ENCODE measurements around the gene LRRFIP1.
"Not testable (repeated sequence)": the region's sequence is repeated elsewhere in the genome, so short reads cannot be mapped to it uniquely, and the experiment has no call there.

The LRRFIP1 gene

DNA sequence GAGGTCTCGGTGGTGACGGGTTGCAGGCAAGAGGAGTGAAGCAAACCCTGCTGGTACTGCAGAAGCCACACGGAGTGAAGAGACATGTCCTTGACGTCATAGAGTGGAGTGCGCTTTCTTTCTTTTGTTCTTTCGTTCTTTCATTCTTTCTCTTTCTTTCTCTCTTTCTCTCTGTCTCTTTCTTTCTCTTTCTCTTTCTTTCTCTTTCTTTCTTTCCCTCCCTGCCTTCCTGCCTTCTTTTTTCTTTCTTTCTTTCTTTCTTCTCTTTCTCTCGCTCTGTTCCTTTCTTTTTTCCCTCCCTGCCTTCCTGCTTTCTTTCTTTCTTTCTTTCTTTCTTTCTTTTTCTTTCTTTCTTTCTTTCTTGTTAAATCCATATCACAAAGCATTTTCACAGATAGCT, 39.2 kb downstream of the LRRFIP1 start:
- DNase-seq = no peak

DNA sequence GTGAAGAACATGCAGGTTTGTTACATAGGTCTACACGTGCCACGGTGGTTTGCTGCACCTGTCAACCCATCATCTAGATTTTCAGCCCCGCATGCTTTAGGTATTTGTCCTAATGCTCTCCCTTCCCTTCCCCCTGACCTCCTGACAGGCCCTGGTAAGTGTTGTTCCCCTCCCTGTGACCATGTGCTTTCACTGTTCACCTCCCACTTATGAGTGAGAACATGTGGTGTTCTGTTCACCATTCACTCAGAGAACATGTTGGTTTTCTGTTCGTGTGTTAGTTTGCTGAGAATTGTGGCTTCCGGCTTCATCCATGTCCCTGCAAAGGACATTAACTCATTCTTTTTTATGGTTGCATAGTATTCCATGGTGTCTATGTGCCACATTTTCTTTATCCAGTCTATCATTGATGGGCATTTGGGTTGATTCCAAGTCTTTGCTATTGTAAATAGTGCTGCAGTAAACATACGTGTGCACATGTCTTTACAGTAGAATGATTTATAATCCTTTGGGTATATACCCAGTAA, 39.7 kb downstream of the LRRFIP1 start:
- not testable (repeated sequence) for DNase-seq

DNA sequence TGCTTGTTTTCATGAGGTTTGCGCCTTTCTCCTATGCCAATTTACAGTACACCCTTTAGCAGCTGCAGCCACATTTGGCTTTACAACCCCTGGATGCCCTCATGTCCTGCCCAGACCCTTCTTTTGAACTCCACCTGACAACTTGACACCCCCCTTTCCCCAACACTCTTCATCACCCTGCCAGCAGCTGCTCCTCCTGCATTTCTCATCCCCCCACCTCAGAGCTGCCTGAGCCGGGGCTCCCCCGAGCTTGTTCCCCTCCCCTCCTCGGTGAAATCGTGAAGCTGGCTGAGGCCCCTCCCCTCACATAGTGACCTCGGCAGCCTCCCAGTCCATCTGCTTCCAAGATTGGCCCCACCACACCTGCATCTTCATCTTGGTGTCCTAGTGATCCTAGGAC, 40.5 kb downstream of the LRRFIP1 start:
- no peak for DNase-seq

DNA sequence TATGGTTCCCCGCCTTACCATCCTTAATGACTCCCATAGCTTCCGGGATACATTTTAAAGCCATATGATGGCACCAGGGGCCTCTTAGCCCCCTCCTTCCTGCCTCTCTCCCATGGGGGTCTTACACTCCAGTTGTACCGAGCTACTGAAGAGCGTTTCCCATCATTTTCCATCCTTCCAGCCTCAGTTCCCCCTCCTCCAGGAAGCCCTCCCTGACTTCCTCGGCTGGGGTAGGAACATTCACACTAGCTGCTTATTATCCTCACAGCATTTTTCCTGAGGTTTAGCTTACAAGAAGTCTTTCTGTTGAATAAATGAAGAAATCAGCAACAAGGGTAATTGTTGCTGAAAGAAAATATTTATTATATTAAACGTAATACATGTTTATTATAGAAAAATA, 41.1 kb downstream of the LRRFIP1 start:
- no peak for DNase-seq

DNA sequence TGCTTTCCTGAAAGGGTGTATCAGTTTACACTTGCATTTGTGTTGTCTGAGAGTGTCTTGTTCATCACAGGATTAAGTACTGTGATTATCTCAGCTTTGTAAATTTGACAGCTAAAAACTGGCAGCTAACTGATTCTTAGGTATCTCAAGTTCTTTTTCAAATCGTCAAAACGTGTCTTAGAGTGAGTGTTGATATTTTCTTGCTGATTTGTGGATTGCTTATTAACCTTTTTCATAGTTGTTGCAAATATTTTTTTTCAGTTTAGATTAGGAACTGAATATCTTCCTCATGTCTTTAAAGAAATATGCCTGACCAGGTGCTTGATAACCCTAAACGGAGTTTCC, 41.9 kb downstream of the LRRFIP1 start:
- DNase-seq = peak; percentile 40

DNA sequence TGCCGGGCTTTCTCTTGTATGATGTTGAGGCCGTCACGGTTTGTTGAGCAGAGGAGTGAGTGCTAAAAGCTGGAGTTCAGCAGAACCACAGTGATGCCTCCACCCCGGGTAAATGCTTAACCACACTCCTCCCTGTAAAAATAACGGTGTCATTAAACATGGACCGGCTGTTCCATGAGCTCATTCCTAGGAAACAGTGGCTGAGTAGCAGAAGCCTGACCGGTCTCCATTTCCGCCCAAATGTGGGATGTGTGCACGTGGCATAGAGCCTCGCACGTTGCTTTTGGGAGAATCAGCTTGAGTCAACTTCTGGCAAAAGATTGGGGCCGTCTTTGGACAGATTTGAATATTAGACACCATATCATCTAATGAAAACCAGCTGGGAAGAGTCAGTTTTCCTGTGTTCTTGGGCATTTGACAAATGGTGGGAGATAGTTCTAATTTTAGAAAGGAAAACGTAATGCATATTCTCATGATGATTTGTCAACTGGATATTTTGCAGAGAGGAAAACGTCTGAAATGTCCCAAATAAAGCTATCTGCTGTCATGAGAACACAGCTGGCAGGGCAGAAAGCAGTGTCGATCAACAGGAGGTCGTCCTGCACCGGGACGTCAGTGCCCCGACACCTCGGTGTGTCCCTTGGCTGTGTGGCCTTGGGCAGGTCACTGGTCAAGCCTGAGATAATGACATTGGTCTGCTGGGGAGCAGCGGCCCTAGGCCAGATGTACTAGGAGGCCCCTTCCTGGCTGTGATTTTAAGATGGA, 42.4 kb downstream of the LRRFIP1 start:
- peak; percentile 43 for DNase-seq

DNA sequence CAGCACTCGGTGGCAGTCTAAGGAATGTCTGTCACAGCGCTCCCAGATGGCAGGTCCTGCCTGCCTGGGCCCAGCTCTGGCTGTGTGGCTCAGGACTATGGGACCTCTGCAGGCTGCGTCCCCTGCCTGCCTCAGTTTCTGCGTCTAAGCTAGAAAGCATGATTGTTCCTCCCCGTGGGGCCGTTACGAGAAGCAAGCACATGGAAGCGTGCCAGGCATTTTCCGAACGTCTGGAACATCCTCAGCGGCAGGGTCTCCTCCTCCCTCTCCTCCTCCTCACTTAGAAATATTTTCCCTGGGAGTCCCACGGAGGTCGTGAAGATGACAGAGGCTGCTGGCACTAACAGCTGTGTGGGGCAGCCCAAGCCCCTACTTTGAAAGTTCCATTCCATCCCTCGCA, 43.3 kb downstream of the LRRFIP1 start:
- DNase-seq = no peak

DNA sequence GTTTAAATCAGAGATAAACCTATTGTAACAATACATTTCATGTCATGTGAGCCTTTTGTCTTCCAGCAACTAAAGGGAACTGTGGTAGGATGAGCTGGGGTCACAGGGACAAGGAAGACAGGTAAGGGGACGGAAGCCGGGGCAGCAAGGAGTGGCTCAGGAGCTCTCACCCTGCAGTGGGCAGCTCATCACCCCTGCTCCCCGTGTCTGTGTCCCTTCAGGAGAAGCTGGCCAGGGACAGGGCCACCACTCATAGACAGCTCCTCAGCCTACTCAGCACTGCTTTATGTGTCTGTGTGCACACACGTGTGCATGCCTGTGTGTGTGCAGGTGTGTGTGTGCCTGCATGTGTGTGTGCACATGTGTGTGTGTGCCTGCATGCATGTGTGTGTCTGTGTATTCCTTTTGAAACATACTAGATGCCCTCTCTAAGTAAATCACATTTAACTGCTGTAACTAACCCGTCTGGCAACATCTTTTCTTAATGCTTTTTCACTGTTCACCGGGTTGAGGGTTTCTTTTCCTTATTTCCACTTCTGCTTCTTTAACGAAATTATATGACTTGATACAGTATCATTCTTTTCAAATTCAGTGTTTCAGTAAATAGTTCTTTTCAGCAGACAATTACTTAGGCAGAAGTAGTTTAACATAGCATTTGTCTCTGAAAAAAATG, 44.2 kb downstream of the LRRFIP1 start:
- no peak for DNase-seq

DNA sequence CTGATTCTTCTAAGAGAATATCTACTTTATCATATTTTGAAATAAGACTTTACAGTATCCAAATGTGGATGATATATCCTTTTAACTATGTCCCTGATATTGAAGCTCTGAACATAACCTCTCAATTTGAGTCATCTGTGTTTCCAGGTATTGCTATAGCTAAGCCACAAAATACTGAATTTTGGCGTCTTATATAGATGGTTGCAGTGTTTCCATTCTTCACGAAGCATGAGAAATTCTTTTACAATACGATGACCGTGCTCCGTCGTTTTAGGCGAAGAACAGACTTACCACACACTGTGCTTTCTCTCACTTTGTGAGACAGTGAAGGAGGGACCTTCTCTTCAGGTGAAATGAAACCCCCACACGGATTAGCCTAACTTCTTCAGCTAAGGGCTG, 45.3 kb downstream of the LRRFIP1 start:
- DNase-seq = no peak

DNA sequence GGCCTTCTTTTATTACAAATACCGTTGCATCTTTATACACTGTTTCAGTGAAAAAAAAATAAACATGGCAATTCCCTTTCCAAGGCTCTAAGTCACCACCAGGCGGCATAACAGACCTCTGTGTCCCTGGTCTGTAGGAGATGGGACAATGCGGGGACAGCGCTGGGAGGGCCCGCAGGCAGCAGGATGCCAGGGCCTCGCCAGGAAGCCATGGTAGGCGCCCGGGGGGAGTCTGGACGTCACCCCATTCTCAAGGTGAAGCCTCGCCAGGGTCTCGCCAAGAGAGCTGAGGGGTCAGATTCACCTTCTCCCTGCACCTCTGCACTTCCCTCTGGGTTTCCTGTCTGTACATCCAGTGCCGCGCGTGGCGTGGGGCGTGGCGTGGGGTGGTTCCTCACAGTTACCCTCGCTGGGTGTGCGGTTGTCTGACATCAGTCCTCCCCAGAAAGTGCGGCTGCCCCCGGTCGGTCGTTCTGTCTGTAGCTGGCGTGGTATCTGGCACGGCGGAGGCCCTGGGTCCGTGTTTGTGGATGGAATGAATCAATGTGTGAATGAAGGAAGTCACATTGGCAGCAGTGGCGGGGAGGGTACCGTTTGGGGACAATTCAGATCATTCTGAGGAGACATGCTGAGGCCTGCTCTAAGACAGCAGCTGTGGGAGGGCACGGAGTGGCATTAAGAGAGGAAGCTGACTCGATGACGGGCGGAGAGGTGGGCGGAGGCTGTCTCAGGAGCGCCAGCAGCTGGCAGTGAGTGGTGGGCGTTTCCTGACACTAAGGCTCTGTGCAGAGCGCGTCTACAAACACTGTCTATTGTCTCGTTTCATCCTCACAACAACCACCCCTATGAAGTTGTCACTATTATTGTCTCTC, 46.0 kb downstream of the LRRFIP1 start:
- DNase-seq = peak; percentile 78

DNA sequence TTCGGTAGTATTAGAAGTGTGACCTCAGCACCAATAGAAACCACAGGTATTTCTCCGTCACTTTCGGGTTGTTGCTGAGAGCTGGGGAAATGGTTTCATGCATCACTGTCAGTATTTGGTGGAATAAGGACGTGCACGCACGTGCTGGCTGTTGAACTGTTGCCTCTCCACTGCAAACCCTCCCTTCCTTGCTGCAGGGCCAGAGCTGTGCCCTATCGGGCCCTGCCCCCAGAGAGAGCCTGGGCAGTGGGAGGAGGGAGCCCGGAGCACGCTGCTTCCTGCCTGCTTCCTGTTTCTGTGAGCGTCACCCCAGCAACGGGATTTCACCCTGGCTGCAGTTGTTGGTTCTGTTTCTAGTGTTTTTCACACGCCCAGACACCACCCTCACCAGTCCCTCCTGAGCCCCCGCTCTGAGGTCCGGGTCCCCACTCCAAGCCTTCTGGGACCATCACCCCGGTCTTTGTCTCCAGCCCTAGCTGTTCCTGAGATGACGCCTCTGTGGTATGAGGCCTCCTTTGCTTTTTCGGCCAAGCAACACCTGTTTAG, 47.4 kb downstream of the LRRFIP1 start:
- DNase-seq = peak; percentile 35

DNA sequence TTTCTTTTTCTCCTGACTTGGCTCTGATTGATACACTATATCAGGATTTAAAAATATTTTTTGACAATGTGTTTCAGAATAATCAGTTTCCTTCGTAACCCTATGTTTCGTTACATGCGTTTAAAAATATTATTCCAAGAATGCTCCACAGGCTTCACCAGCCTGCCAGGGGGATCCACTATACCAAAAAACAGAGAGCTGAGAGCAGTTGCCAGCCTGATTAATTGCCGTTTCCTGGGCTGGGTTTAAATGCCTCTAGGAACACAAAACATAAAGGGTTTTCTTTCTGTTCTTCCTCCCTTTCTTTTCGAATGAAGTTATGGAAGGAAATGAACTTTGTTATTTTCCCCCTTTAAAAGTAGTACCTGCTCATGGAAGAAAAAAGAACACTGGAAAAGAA, 47.9 kb downstream of the LRRFIP1 start:
- no peak for DNase-seq

DNA sequence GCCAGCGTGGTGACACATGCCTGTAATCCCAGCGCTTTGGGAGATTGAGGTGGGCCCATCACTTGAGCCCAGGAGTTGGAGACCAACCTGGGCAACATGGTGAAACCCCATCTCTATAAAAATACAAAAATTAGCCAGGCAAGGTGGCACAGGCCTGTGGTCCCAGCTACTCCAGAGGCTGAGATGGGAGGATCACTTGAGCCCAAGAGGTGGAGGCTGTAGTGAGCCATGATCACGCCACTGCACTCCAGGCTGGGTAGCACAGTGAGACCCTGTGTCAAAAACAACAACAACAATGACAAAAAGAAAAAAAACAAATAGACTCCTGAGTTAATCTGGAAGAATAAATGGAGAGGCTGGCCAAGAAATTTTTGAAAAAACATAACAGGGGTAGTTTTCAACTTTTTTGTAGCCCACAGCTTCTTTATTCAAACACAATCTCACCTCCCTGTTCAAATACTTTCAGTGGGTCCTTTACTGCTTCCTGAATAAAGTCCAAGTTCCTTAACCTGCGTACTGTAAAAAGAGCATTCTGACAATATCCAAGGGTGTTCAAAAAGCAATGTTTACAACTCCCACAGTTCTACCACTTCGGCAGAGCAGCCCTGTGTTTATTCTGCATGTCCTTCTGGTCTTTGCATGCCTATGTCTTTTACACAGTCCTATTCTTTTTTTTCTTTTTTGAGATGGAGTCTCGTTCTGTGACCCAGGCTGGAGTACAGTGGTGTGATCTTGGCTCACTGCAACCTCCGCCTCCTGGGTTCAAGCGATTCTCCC, 53.5 kb downstream of the LRRFIP1 start:
- DNase-seq = no peak

DNA sequence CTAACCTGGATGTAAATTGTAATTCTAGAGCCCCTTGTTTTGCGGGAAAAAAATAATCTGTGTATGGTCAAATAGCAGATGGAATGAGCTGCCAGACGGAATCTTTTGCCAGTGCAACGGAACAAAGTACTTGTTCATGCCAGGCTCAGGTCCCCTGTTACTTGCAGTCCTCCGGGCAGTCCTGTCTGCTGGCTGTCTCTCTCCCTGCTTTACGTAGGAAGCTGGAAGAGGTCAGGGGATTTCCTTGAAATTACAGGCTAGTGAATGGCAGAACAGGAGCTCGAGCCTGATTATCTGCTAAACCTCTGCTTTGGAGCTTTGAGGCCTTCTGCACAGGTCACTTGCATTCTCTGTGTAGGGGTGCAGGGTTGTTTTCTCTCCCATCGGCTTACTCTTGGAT, 54.8 kb downstream of the LRRFIP1 start:
- DNase-seq = no peak

DNA sequence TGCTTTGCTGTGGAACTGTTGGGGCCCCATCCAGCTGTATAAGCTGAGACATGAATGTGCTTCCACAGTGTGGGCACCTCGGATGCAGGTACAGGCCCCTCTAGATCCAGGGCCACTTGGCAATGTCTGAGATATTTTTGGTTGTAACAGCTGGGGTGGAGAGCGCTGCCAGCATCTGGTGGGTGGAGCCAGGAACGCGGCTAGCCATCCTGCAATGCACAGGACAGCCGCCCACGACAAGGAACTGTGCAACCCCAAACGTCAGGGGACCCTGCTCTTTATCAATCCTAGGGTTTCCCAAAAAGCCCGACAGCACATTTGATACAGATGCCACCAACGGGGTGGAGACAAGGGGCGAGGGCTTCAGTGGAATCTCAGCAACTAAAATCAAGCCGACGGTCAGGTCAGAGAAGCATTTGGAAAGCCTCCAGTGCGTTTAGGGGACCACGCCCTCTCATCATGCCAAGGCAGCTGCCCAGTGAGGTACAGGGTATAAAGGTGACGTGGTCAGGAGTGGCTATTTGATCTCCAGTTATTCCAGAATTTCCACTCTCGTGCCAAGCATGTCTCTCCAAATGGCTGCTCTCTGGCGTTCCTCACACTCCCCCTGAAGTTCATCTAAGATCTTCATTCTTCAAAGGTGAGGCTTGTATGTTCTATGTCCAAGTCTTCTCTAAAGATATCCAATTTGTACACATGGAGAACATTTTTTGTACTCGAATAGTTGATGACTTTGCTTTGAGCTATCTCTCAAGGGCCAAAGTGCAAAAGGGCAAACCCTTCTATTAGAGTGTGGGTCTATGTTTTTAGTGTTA, 55.7 kb downstream of the LRRFIP1 start:
- no peak for DNase-seq

DNA sequence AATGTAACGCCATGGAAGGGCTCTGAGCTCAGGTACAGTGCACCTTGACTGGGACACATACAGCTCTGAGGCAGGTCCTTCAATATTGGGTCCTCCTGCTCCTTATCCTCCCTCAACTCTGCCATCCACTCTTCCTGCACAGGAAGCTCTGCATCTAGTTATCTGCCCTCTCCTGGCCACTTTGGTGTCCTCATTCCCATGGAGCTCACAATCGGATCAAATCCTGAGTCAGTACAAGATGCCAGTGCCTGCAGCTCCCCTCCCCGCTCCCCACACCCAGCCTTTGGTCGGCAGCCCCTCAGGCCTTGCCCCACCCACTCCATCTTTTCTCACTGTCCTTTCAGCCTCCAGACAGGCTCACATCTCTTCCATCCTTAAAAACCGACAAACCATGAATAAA, 58.0 kb downstream of the LRRFIP1 start:
- no peak for DNase-seq

DNA sequence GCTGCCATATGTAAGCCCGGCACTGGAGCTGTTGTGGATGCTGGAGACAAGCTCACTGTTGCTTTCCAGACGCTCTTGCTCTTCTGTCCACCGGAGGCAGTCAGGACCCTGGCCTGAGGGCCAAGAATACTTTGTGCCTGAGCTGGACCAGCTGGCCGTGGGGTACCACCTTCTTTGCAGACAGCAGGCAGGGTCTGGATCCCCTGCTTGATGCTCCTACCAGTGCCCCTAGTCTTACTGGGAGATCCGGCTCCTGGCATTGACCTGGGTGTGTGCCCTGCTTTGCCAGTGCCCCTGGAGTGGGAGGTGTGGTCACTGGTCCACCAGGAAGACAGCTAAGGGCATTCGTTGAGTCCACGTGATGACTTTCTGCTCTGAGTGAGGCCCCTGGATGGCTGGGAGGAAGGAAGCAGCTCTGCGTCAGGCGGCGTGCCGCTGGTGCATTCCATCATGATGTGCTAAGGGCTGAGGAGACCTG, 59.3 kb downstream of the LRRFIP1 start:
- DNase-seq = no peak

DNA sequence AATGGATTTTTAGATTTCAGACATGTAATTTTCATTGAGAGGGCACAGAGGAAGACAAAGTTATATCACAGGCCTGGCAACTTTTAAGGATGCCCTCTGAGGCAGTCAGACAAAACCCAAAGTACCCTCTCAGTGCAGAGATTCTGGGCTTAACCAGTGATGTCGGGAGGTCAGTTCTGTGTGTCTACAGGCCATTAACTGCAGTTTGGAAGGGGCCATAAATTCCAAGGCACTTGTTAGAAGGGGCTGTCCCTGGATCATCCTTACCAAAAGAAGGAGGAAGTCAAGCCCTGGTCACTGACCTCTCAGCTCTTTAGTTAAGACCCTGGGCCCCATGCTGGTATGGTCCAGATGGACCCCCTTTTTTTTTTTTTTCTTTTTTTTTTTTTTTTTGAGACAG, 60.7 kb downstream of the LRRFIP1 start:
- no peak for DNase-seq

DNA sequence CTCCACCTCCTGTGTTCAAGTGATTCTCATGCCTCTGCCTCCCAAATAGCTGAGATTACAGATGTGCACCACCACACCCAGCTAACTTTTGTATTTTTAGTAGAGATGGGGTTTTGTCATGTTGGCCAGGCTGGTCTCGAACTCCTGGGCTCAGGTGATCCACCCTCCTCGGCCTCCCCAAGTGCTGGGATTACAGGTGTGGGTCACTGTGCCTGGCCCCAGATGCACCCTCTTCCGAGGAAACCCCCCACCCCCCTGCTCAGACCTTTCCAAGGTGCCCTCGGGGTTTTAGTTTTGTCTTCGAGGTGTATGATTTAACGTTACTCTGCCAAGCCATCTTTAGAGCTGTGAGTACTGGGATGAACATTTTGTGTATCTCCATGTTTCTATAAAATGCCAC, 61.2 kb downstream of the LRRFIP1 start:
- not testable (repeated sequence) for DNase-seq

DNA sequence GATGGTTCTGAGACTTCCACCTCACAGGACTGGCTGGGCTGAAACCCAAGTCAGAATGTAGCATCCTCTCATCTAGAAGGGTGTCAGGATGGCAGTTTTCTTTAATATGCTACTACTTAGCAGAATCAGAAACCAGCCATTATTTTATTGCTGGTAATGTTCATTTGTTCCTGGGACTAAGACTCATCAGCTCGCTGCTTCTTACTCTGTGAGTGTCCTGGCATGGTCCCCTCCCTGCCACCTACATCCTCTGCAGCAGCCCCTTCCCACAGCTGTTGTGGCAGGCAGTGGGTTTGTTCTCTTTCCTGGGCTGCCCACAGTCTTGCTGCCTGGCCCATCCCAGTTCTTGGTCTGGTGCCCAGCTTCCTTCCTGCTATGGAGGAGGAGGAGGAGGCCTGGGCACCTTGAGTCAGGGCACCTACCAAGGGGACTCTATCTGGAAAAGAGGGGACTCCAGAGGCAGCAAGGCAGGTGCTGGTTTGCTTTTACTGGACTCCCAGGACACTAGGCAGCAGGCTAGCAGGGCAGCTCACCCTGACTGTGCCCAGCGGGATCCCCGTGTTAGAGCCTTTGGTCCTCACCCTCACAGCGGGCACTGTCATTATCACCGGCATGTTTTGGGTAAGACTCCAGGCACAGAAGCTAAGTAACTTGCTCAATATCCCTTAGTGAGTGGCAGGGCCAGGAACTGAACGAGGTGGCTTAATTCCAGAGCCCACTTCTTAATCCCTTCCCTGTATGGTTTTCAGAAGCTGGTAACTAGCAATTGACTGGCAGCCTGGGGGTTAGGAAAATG, 62.1 kb downstream of the LRRFIP1 start:
- no peak for DNase-seq

All from NCI-H1436 (cell line).